Activated CD4-positive, CD25-positive, alpha-beta regulatory T cell treated with anti-CD3 and anti-CD28 coated beads, Interleukin-2, amount 50 U/mL, for 24 hours (primary cell): ENCODE results near the gene STAT5B.
"Not testable (repeated sequence)": the region's sequence is repeated elsewhere in the genome, so short reads cannot be mapped to it uniquely, and the experiment has no call there.

Experiments
- ATAC-seq, 2 donors: fragments of 150-1000 bp; cut with Tn5 transposase; one replicate each; pipeline ENCODE4 v1.10.0; 2021; ENCODE audit warnings: mild to moderate bottlenecking in 1 of 2, moderate library complexity in 1 of 2

Gene STAT5B

GRCh38 chr17:42276359-42276608 is at the start of gene STAT5B:
TSS of gene STAT5B (minus strand) at chr17:42276391. CDS start at chr17:42232127, 44,264 bp downstream.
- peak; percentile 57 to 62 for ATAC-seq

GRCh38 chr17:42325026-42325425 is 48.8 kb upstream of the STAT5B start:
- ATAC-seq, result no peak

DNA sequence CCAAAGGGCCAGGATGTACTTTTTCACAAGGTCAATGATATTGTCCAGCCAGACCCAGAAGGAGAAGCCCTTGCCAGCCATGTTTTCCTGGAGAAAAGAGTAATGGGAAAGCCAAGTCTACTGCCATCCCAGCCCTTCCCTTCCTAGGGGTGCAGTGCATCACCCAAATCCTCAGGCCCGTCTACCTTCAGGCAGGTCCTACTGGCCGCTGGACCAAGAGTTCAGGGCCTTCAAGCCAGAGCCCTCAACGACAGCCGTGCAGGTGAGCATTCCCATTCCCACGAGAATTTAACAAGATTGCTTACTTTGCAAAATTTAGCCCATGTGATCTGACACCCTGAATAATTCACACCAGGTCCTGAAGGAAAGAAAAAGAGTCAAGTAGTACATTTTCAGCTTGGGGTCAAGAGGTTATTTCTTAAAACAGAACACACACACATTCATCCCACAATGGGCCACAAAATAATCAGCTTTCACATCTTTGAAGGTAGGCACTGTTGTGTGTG is 47.1 kb upstream of the STAT5B start:
- ATAC-seq, result no peak

DNA sequence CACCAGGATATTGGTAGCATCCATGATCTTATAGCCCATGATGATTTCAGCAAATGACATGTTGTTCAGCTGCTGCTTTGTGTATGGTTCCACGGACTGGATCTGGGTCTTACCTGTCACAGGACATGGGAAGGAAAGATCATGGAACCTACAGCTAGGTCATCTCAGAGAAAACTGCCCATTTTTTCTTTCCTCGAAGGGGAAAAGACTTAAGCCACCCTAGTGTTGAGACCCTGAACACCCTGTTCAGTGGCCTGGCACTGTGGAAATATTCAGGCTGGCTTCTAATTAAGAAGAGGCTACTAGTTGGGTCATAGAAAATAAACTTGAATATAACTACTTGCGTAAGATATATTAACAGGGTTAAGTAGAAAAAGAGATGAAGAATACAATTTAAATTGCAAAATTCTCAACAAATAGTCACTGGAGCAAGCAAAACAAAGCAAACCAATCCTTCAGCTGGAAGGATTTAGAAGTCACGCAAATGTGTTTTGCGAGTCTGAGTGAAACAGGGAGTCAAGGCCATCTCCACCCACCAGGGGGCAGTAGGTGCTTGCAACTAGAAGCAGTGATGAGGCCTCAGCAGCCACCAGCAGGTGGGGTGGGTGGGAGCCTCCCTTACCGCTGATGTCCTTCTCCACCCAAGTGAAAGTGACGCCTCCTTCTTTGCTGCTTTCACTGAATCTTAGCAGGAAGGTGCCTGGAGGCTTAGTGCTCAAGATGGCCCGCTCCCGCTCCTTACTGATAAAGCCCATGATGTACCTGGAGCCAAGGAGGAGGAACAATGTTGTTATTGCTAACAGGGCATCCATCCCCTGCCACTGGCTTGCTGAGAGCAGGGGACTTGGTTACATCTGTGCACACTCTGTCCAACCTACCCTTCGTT is 46.4 kb upstream of the STAT5B start:
- ATAC-seq, result peak; percentile 94 to 97

- no peak for ATAC-seq
Measured at GRCh38 chr17:42321555-42321954, 45.4 kb upstream of the STAT5B start.

GRCh38 chr17:42317967-42318366 is 41.8 kb upstream of the STAT5B start:
- ATAC-seq, result not testable (repeated sequence)

DNA sequence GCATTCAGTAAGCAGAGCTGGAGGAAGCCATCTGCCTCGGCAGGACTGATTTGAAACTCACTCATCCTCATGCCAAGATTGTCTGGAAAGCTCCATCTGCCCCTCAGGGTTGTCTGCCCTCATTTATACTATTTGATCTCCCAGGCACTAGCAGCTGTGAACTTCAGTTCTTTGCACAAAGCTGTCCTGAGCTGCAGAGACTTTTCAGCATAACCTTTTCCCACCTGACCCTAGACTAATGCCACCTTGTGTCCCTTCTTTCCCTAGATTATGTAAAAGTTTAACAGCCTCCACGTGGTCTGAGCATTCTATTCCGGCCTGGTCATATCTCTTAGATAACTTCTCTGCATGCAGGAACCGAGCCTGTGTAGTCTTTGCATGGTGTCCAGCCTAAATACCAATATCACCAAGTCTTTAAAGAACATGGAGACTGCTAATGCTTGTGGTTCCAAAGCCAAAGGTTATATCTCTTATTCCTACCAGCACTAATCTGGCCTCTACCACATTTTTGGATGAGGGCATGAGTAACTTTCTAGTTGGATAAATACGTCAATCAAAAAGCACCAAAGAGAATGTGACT is 41.2 kb upstream of the STAT5B start:
- no peak for ATAC-seq

GRCh38 chr17:42316755-42317154 is 40.6 kb upstream of the STAT5B start:
- ATAC-seq, result no peak

GRCh38 chr17:42315402-42316156 is 39.4 kb upstream of the STAT5B start:
- ATAC-seq, result no peak

GRCh38 chr17:42313773-42314566 is 37.8 kb upstream of the STAT5B start:
- no peak for ATAC-seq

DNA sequence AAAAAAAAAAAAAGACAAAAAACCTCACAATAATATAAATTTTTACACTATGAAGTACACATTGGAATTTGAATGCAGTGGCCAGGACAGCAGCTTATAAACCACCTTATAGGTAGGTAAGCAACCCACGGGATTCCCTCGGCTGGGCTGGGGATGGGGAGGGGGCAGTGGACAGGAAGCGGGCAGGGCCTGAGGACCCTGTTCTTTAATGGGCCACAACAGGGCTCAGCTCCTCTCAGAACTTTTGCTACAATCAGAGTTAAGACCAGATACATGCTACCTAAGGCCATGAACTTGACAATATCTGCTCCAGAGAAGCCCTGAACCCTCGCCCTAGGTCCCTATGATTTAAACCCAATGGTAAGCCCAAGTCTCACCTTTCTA is 37.2 kb upstream of the STAT5B start:
- no peak for ATAC-seq

DNA sequence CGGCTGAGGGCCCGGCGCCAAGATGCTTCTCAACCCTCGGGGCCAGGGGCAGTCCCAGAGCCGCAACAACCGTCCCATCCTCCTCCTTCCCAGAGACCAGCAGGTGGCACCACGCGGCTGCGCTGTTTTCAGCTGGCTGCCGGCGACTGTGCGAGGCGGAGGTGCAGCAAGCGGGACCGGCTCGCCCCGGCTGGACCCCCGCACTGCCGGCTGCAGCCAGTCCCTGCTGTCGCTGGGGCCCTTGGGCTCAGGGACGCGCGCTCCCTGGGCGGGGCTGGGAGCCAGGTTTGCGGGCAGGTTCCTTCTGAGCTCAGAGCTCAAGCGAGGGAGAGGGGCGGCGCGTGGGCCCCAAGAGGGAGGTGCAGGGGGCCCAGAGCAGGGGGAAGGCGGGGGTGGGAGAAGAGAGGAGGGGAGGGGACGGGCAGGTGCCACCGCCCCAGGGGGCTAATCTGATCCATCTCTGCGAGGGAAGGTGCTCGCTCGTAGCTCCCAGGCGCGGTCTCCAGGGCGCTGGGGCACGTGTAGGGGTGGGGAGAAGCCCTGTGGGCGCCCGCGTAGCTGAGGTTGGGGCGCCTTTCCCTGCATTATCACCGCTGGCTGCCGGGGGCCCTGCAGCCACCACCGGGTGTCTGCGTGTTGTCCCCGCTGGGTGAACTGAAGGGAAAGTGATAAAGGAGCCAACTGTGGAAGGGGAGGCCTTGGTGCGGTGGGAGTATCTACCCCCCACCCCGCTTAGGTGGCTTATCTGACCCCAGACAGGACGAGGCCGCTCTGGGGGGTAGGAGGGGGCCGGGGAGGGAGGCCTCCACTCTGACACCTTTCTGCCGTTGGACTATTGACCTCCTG is 36.3 kb upstream of the STAT5B start:
- peak; percentile 69 to 72 for ATAC-seq

GRCh38 chr17:42312035-42312284 is 35.8 kb upstream of the STAT5B start:
- no peak for ATAC-seq

DNA sequence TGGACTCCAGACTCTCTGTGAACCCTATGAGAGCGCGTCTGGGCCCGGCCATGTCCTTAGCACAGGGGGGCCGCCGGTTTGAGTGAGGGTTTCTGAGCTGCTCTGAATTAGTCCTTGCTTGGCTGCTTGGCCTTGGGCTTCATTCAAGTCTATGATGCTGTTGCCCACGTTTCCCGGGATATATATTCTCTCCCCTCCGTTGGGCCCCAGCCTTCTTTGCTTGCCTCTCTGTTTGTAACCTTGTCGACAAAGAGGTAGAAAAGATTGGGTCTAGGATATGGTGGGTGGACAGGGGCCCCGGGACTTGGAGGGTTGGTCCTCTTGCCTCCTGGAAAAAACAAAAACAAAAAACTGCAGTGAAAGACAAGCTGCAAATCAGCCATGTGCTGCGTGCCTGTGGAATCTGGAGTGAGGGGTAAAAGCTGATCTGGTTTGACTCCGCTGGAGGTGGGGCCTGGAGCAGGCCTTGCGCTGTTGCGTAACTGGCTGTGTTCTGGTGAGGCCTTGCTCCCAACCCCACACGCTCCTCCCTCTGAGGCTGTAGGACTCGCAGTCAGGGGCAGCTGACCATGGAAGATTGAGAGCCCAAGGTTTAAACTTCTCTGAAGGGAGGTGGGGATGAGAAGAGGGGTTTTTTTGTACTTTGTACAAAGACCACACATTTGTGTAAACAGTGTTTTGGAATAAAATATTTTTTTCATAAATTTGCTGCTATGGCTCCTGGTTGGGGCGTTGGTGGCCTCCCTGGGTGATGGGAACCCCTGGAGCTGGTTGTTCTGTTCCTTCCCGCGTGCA is 35.2 kb upstream of the STAT5B start:
- ATAC-seq, result no peak

DNA sequence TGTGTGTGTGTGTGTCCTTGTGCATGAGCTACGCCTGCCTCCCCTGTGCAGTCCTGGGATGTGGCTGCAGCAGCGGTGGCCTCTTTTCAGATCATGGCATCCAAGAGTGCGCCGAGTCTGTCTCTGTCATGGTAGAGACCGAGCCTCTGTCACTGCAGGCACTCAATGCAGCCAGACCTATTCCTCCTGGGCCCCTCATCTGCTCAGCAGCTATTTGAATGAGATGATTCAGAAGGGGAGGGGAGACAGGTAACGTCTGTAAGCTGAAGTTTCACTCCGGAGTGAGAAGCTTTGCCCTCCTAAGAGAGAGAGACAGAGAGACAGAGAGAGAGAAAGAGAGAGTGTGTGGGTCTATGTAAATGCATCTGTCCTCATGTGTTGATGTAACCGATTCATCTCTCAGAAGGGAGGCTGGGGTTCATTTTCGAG is 34.6 kb upstream of the STAT5B start:
- peak; percentile 47 to 48 for ATAC-seq

DNA sequence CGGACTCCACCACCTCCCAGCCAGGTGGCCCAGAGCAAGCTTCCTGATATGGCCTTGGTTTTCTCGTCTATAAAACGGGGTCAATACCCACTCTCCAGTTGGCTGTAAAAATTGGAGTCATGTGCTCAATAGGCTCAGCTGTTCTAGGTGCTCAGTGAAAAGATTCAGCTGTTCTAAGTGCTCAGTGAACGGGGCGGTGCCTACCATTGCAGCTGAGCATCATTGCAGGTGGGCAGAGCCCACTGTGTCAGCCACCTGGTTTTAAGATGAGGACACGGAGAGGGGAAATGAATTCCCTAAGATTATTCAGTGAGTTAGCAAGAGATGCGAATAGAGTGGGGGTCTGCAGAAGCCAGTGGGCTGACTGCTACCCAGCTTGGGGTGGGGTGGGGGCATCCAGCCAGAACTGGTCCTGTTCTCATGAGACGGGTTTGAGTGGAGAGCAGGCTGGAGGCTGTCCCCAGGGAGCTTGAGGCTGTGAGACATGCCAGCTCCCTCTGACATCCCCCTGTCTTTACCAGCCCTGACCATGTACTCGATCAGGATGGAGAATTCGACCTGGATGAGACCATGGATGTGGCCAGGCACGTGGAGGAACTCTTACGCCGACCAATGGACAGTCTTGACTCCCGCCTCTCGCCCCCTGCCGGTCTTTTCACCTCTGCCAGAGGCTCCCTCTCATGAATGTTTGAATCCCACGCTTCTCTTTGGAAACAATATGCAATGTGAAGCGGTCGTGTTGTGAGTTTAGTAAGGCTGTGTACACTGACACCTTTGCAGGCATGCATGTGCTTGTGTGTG is 34.0 kb upstream of the STAT5B start:
- no peak for ATAC-seq

DNA sequence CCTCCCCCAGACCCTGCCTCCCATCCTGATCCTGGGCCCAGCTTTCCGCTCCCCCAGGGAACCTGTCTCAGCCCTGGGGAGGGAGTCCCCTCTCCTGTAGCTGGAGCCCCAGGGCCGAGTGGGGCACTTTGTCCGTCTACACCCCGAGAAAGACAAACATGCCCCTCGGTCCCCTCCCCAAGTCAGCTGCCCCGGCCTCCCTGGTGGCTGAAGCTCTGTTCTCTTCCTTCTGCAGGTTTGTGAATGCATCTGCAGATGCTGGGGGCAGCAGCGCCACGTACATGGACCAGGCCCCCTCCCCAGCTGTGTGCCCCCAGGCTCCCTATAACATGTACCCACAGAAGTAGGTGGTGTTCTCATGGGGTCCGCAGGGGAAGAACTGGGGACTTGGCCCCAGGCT is 33.0 kb upstream of the STAT5B start:
- no peak for ATAC-seq

GRCh38 chr17:42308446-42308845 is 32.3 kb upstream of the STAT5B start:
- ATAC-seq, result no peak

DNA sequence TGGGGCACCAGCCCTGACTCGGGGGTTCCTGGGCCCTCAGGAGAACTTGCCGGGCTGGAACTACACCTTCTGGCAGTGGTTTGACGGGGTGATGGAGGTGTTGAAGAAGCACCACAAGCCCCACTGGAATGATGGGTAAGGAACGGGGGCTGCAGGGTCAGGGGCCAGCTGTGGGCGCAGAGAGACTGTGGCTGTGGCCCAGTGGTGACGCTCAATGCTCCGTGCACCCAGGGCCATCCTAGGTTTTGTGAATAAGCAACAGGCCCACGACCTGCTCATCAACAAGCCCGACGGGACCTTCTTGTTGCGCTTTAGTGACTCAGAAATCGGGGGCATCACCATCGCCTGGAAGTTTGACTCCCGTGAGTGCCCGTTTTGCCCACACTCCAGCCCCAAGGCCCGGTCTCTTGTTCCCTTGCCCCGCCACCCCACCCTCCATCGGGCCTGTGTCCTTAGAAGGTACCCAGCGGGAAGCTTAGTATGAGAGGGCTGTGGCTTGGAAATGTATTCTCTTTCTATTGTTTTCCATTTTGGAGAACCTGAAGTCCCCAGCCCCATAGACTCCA is 31.3 kb upstream of the STAT5B start:
- ATAC-seq, result no peak

- no peak for ATAC-seq
Measured at GRCh38 chr17:42306385-42306667, 30.1 kb upstream of the STAT5B start.
